Measurements from ENCODE around the gene LMX1A.

LMX1A gene

DNA sequence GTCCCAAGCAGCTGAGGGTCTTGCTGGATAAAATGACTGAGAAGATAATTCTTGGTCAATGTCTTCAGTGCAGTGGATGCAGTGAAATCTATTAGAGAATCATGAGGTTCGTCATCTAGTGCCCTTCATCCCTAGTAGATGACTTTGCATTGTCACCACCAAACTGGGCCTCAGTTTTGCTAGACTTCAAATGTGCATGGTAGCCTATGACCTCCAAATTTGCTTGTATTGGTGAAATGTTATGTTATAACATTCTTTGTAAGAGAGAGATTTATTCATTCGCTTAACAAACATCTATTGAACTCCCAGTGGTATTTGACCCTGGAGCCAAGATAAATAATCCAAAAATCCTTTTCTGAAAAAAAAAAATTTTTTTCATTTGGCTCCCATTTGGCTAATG, 183.8 kb downstream of the LMX1A start:
- H3K36me3 ChIP-seq (ENCODE audit: insufficient read depth, low read length) = no peaks in the 10 kb centered on the region
- no peak overlapping the region for H3K4me2 ChIP-seq (ENCODE audit: low read depth, low read length, poor library complexity, severe bottlenecking)
- H3K9me2 ChIP-seq (replicated peaks; ENCODE audit: low read depth, low read length) = no peaks in the 10 kb centered on the region
- no peak overlapping the region for H3K9ac ChIP-seq (ENCODE audit: low read depth, low read length, poor library complexity, severe bottlenecking)
- no peak overlapping the region for H3K4me3 ChIP-seq (ENCODE audit: low read length, poor library complexity, severe bottlenecking)
- no peaks in the 10 kb centered on the region for H3K27me3 ChIP-seq (ENCODE audit: insufficient read depth, low read length, poor library complexity, severe bottlenecking)
- H4K20me1 ChIP-seq (ENCODE audit: insufficient read depth, low read length, poor library complexity, severe bottlenecking) = no peaks in the 10 kb centered on the region
- no peaks in the 10 kb centered on the region for H3K4me1 ChIP-seq (ENCODE audit: insufficient read depth, low read length, poor library complexity, severe bottlenecking)
- no peaks in the 10 kb centered on the region for H3F3A ChIP-seq (ENCODE audit: low read depth)
- no peak overlapping the region for H2AFZ ChIP-seq (ENCODE audit: low read length)
- no peak for TF ChIP-seq EZH2phosphoT487 (IDR thresholded peaks at IDR 0.05; ENCODE audit: borderline replicate concordance)
- TF ChIP-seq, protein P1, sequence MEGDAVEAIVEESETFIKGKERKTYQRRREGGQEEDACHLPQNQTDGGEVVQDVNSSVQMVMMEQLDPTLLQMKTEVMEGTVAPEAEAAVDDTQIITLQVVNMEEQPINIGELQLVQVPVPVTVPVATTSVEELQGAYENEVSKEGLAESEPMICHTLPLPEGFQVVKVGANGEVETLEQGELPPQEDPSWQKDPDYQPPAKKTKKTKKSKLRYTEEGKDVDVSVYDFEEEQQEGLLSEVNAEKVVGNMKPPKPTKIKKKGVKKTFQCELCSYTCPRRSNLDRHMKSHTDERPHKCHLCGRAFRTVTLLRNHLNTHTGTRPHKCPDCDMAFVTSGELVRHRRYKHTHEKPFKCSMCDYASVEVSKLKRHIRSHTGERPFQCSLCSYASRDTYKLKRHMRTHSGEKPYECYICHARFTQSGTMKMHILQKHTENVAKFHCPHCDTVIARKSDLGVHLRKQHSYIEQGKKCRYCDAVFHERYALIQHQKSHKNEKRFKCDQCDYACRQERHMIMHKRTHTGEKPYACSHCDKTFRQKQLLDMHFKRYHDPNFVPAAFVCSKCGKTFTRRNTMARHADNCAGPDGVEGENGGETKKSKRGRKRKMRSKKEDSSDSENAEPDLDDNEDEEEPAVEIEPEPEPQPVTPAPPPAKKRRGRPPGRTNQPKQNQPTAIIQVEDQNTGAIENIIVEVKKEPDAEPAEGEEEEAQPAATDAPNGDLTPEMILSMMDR (conservative IDR thresholded peaks at IDR 0.05; ENCODE audit: low read length) = no peak
- H3K79me2 ChIP-seq (ENCODE audit: insufficient read depth, low read length) = no peaks in the 10 kb centered on the region
- H3K9me3 ChIP-seq (ENCODE audit: insufficient read depth, low read depth, low read length) = no peaks in the 10 kb centered on the region

DNA sequence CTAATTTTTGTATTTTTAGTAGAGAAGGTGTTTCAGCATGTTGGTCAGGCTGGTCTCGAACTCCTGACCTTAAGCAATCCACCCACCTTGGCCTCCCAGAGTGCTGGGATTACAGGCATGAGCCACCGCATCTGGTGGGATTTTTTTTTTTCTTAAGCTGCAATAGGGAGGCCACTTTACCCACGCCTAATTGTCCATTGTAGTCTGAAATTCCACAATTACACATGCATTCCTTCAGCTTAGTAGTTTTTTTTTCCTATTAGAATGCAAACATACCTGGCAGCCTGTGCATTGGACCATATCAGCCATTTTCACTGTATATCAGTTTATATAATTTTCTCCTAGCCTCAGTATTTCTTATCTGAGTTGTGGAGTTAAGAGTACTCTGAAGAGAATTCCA, 186.8 kb downstream of the LMX1A start:
- Histone ChIP-seq H2AFZ (ENCODE audit: low read length) (no peak overlapping the region), H3K4me1 (ENCODE audit: insufficient read depth, low read length, poor library complexity, severe bottlenecking) (no peaks in the 10 kb centered on the region), H3K36me3 (ENCODE audit: insufficient read depth, low read length) (no peaks in the 10 kb centered on the region), H3K4me2 (ENCODE audit: low read depth, low read length, poor library complexity, severe bottlenecking) (no peak overlapping the region), H3K79me2 (ENCODE audit: insufficient read depth, low read length) (no peaks in the 10 kb centered on the region), H3K9me2 (replicated peaks; ENCODE audit: low read depth, low read length) (no peaks in the 10 kb centered on the region), H3K27me3 (ENCODE audit: insufficient read depth, low read length, poor library complexity, severe bottlenecking) (no peaks in the 10 kb centered on the region), H3K4me3 (ENCODE audit: low read length, poor library complexity, severe bottlenecking) (no peak overlapping the region), H3K9me3 (ENCODE audit: insufficient read depth, low read depth, low read length) (no peaks in the 10 kb centered on the region), H3K9ac (ENCODE audit: low read depth, low read length, poor library complexity, severe bottlenecking) (no peak overlapping the region), H3F3A (ENCODE audit: low read depth) (no peaks in the 10 kb centered on the region), H4K20me1 (ENCODE audit: insufficient read depth, low read length, poor library complexity, severe bottlenecking) (no peaks in the 10 kb centered on the region)
- TF ChIP-seq, protein P1 (conservative IDR thresholded peaks at IDR 0.05; ENCODE audit: low read length) = no peak
- TF ChIP-seq EZH2phosphoT487 (IDR thresholded peaks at IDR 0.05; ENCODE audit: borderline replicate concordance) = no peak

DNA sequence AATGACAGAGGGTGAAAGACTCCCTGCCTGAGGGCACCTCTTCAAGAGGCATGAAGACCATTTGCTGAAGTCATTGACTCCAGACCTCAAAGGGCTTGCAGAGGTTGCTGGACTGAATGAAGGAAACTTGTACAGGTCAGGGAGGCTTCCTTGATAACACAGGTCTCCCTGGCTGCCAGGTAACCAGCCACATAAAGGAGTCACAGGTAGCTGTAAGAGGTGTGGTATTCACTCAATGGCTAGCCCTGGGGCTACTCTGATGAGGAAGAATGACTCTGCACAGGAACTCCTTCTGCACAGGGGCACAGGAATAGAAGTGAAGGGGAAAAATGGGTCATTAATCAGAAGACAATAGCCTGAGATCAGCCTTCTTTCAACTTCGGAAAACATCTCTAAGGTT, 187.5 kb downstream of the LMX1A start:
- Histone ChIP-seq H3K9me3 (ENCODE audit: insufficient read depth, low read depth, low read length) (no peaks in the 10 kb centered on the region), H3K79me2 (ENCODE audit: insufficient read depth, low read length) (no peaks in the 10 kb centered on the region), H3K9ac (ENCODE audit: low read depth, low read length, poor library complexity, severe bottlenecking) (no peak overlapping the region), H3K4me2 (ENCODE audit: low read depth, low read length, poor library complexity, severe bottlenecking) (no peak overlapping the region), H3K9me2 (replicated peaks; ENCODE audit: low read depth, low read length) (no peaks in the 10 kb centered on the region), H3K36me3 (ENCODE audit: insufficient read depth, low read length) (no peaks in the 10 kb centered on the region), H3F3A (ENCODE audit: low read depth) (no peaks in the 10 kb centered on the region), H3K27me3 (ENCODE audit: insufficient read depth, low read length, poor library complexity, severe bottlenecking) (no peaks in the 10 kb centered on the region), H3K4me3 (ENCODE audit: low read length, poor library complexity, severe bottlenecking) (no peak overlapping the region), H2AFZ (ENCODE audit: low read length) (no peak overlapping the region), H3K4me1 (ENCODE audit: insufficient read depth, low read length, poor library complexity, severe bottlenecking) (no peaks in the 10 kb centered on the region), H4K20me1 (ENCODE audit: insufficient read depth, low read length, poor library complexity, severe bottlenecking) (no peaks in the 10 kb centered on the region)
- TF ChIP-seq, protein P1 (conservative IDR thresholded peaks at IDR 0.05; ENCODE audit: low read length) = no peak
- TF ChIP-seq EZH2phosphoT487 (IDR thresholded peaks at IDR 0.05; ENCODE audit: borderline replicate concordance) = no peak
